PC-3 (cell line): ENCODE measurements around the gene ADRM1. TPM values are rescaled to one million over a fixed set of nuclear protein-coding genes. Genes with fewer than 3 reads are reported as not detected.

Source experiments
- ATAC-seq: fragments of 200-7000 bp; cut with Tn5 transposase; 2 replicates; pipeline ENCODE4 v1.9.1; 2020; ENCODE audit warnings: mild to moderate bottlenecking, moderate library complexity
- BruUV-seq: library from RNA; stranded (reverse); fragments of 400-500 nt; replicated peaks from 2 replicates; lab custom pipeline; 2021; lab: Mats Ljungman, UMichigan
- CTCF ChIA-PET: fragments of 300-600 bp; sonication (Branson Sonifier 250); formaldehyde crosslinking; loops from one replicate; lab custom pipeline; 2022; ENCODE audit warnings: antibody characterized with exemption; lab: Charles Lee
- POLR2A ChIA-PET: fragments of 300-600 bp; sonication (Branson Sonifier 250); formaldehyde crosslinking; loops from one replicate; lab custom pipeline; 2022; ENCODE audit warnings: antibody characterized with exemption; ENCODE audit not compliant: unreplicated experiment; lab: Charles Lee
- DNase-seq: peaks from one replicate; pipeline ENCODE4 v3.0.0-alpha.2; 2015
- H2AFZ ChIP-seq: fragments of 300-600 bp; sonication (generic); 2 replicates; pipeline ENCODE4 v1.6.0; 2016; ENCODE audit warnings: antibody characterized with exemption, low read length
- H3F3A ChIP-seq: fragments of 300-600 bp; sonication (generic); one replicate; pipeline ENCODE4 v1.6.0; 2017; ENCODE audit warnings: antibody characterized with exemption, low read length, control low read depth, mild to moderate bottlenecking; ENCODE audit not compliant: unreplicated experiment
- H3K27ac ChIP-seq: fragments of 300-600 bp; sonication (generic); 2 replicates; pipeline ENCODE4 v1.5.1; 2016; ENCODE audit warnings: mild to moderate bottlenecking, low read length
- H3K27me3 ChIP-seq: fragments of 300-600 bp; sonication (generic); 2 replicates; pipeline ENCODE4 v1.6.1; 2016; ENCODE audit warnings: low read length, mixed read lengths
- H3K36me3 ChIP-seq: fragments of 300-600 bp; sonication (generic); 2 replicates; pipeline ENCODE4 v1.6.1; 2016; ENCODE audit warnings: low read depth, mixed run types, low read length, mixed read lengths
- H3K4me1 ChIP-seq: fragments of 300-600 bp; sonication (generic); 2 replicates; pipeline ENCODE4 v1.5.1; 2016; ENCODE audit warnings: low read length; ENCODE audit not compliant: insufficient read depth
- H3K4me2 ChIP-seq: fragments of 300-600 bp; sonication (generic); 2 replicates; pipeline ENCODE4 v1.6.0; 2016; ENCODE audit warnings: low read length
- H3K4me3 ChIP-seq: fragments of 300-600 bp; sonication (generic); 2 replicates; pipeline ENCODE4 v1.5.1; 2016; ENCODE audit warnings: mild to moderate bottlenecking, low read length, mixed read lengths
- H3K79me2 ChIP-seq: fragments of 300-600 bp; sonication (generic); 2 replicates; pipeline ENCODE4 v1.6.1; 2017; ENCODE audit warnings: low read length, mixed read lengths
- H3K9ac ChIP-seq: fragments of 300-600 bp; sonication (generic); 2 replicates; pipeline ENCODE4 v1.6.0; 2016; ENCODE audit warnings: mild to moderate bottlenecking, low read length
- H3K9me2 ChIP-seq: fragments of 300-600 bp; sonication (generic); replicated peaks from 2 replicates; pipeline ENCODE4 v1.6.1; 2016; ENCODE audit warnings: mixed run types, low read length, mixed read lengths
- H3K9me3 ChIP-seq: fragments of 300-600 bp; sonication (generic); 2 replicates; pipeline ENCODE4 v1.6.1; 2016; ENCODE audit warnings: low read length, mixed read lengths
- H4K20me1 ChIP-seq: fragments of 300-600 bp; sonication (generic); 2 replicates; pipeline ENCODE4 v1.6.1; 2016; ENCODE audit warnings: low read length, mixed read lengths
- EZH2 ChIP-seq: fragments of 300-600 bp; sonication (generic); IDR thresholded peaks from one replicate; pipeline ENCODE4 v1.6.1; 2017; ENCODE audit warnings: antibody characterized with exemption, mild to moderate bottlenecking, low read length; ENCODE audit not compliant: unreplicated experiment
- EZH2phosphoT487 ChIP-seq: fragments of 300-600 bp; sonication (generic); IDR thresholded peaks from 2 replicates; pipeline ENCODE4 v1.6.1; 2018; ENCODE audit warnings: mild to moderate bottlenecking, antibody characterized with exemption, low read length, borderline replicate concordance
- intact Hi-C: fragments of 100-400 bp; cut with micrococcal nuclease; formaldehyde crosslinking; loops from 2 replicates; pipeline ENCODE4 v1.9.0; 2023
- total RNA-seq: library from RNA; depleted of rRNA; stranded (reverse); fragments of >200 nt; gene quantifications from 2 replicates; pipeline ENCODE4 v1.2.3, GENCODE V29; 2014
- TF ChIP-seq, protein P1 (sequence below): fragments of 300-600 bp; sonication (generic); conservative IDR thresholded peaks from 2 replicates; pipeline ENCODE4 v1.5.1; 2017; ENCODE audit warnings: antibody characterized with exemption, low read depth, mild to moderate bottlenecking, low read length

ADRM1 gene
- total RNA-seq, 1 experiment from 2014 or later, result 374 TPM

DNA sequence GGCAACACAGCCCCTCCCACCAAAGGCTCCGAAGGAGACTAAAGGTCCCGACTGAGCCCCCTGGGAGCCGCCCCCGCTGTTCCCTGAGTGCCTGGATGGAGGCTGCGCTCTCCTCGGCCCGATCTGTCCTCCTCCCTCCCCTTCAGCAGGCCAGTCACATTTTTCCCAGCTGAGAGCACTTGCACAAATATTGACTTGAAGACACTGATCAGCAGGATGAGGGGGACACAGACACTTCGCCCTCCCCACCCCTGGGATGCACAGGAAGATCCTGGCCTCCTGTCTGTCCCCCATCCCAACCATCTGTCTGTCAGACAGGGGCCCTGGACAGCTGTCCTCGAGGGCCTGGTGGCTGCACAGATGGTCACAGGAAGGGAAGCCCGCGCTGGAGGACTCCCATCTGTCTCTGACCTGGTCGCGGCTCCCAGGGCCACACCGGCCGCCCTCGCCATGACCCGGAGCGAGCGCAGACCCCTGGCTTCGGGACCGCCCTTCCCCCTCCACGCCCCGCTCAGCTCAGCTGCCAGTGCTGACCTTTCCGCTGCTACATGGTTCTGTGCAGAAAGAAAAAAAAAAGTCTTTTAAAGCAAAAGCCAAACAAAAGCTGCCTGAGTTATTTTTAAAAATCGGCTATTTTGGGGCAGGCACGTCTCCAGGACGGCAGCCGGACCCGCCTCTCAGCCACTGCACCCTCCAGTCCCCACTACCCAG lies 53.2 kb downstream of the ADRM1 start:
- Histone ChIP-seq H3K79me2 (peaks cover 86% of the 10 kb centered on the region), H4K20me1 (no peaks in the 10 kb centered on the region), H3K4me3 (peak overlapping the region; percentile 29; the same call in 1 of the 2 replicates), H2AFZ (no peak overlapping the region), H3K27ac (peak overlapping the region; percentile 93), H3K4me1 (peaks cover 85% of the 10 kb centered on the region), H3K9me3 (no peaks in the 10 kb centered on the region), H3K9ac (peak overlapping the region; percentile 79), H3F3A (peaks cover 2% of the 10 kb centered on the region), H3K27me3 (no peaks in the 10 kb centered on the region), H3K36me3 (peaks cover 43% of the 10 kb centered on the region), H3K4me2 (peak overlapping the region; percentile 79), H3K9me2 (no peaks in the 10 kb centered on the region)
- CTCF ChIA-PET, result no interaction called here
- intact Hi-C loops, result no loop called here
- no peak for ATAC-seq
- POLR2A ChIA-PET, result no interaction called here
- DNase-seq, result peak; percentile 48
- BruUV-seq, result no TSS peak
- no peak for TF ChIP-seq EZH2
- TF ChIP-seq, protein P1, sequence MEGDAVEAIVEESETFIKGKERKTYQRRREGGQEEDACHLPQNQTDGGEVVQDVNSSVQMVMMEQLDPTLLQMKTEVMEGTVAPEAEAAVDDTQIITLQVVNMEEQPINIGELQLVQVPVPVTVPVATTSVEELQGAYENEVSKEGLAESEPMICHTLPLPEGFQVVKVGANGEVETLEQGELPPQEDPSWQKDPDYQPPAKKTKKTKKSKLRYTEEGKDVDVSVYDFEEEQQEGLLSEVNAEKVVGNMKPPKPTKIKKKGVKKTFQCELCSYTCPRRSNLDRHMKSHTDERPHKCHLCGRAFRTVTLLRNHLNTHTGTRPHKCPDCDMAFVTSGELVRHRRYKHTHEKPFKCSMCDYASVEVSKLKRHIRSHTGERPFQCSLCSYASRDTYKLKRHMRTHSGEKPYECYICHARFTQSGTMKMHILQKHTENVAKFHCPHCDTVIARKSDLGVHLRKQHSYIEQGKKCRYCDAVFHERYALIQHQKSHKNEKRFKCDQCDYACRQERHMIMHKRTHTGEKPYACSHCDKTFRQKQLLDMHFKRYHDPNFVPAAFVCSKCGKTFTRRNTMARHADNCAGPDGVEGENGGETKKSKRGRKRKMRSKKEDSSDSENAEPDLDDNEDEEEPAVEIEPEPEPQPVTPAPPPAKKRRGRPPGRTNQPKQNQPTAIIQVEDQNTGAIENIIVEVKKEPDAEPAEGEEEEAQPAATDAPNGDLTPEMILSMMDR, result no peak
- no peak for TF ChIP-seq EZH2phosphoT487

DNA sequence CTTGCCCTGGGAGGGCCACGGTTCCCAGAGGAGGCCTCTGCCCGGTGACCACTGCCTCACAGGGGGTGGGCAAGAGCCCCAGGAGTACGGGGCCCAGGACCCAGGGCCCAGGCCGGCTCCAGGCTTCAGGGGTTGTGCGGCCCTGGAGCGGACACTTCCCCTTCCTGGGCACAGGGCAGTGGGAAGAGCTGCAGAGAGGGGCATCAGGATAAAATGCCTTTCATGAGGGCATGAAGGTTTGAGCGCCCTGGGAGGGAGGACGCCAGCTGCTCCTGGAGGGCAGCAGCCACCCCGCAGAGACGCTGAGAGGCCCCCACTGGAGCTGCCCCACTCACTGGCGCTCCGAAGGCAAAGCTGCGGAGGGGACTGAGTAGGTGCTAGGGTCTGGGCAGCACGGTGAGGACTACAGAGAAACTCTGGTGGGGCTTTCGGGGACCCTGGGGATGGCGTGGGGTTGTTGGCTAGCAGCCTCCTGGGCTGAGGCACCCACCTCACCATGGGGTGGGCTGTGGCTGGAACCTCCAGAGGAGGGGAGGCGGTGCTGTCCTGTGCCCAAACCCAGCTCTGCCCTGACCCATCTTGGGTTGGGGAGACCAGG lies 53.9 kb downstream of the ADRM1 start:
- intact Hi-C loops, result no loop called here
- DNase-seq (no peak), ATAC-seq (no peak)
- Histone ChIP-seq H3K27ac (peak overlapping the region; percentile 93), H3K9me3 (no peaks in the 10 kb centered on the region), H3K36me3 (peaks cover 36% of the 10 kb centered on the region; the same call in 1 of the 2 replicates), H3K9ac (peak overlapping the region; percentile 79), H3K4me2 (peak overlapping the region; percentile 79), H3K27me3 (no peaks in the 10 kb centered on the region), H3K4me1 (peaks cover 85% of the 10 kb centered on the region), H3F3A (no peaks in the 10 kb centered on the region), H2AFZ (no peak overlapping the region), H4K20me1 (no peaks in the 10 kb centered on the region), H3K9me2 (no peaks in the 10 kb centered on the region), H3K4me3 (peak overlapping the region; percentile 39; the same call in 1 of the 2 replicates), H3K79me2 (peaks cover 87% of the 10 kb centered on the region)
- BruUV-seq, result no TSS peak
- CTCF ChIA-PET, result interaction anchor here (0.7 kb wide), 1 partner anchor 26 kb away, joined by 3 read pairs; no protein-coding TSS in a partner anchor
- TF ChIP-seq EZH2phosphoT487 (no peak), EZH2 (no peak)
- TF ChIP-seq, protein P1, result no peak
- POLR2A ChIA-PET, result no interaction called here
